Dermis microvascular lymphatic vessel endothelial cell (primary cell): Measurements from ENCODE around the gene VAV2. TPM values are rescaled to one million over a fixed set of nuclear protein-coding genes. Genes with fewer than 3 reads are reported as not detected.

ENCODE experiments used
- DNase-seq, 2 donors: peaks; one replicate each; pipeline versions ENCODE4 v3.0.0 to v3.0.0-alpha.2; 2010; ENCODE audit warnings: low read depth in 2 of 2
- total RNA-seq: library from RNA; depleted of rRNA; stranded (reverse); fragments of >200 nt; gene quantifications from 2 replicates; pipeline ENCODE4 v1.2.1, GENCODE V29; 2014

Gene VAV2
- total RNA-seq, 1 donor from 2014 or later = 15.0 TPM

GRCh38 chr9:133954862-133955529 lies 37.1 kb downstream of the VAV2 start:
- DNase-seq = no peak

DNA sequence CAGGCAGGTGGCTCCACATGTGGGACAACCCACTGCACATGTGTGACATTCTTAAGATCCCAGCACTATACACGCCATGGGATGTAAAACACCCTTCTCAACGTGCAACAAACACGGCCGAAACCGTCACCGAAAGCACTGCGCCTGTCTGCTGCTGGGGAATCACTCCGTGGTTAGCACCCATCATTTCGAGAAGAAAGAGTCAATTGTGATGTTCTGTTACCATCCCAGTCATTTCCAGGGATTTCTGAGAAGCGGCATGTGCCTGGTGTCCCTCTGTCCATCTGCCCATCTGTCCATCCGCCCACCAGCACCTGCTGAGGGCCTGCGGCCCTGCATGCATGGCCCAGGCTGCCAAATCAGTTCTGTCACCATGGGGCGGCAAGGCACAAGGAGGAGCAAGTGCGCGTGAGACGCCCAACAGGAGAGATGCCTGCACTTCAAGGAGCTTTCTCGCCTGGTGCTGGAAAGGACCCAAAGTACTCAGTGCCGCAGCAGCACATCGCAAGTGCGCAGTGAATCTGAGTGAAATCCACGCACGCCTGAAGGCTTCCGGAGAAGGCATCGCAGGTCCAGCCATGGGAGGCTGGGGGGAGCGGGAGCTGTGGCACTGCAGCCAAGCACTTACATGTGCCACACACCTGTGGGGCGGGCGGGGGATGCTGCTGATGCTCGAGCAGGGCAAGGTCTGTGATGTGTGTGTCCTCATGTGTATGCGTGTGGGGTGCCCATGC lies 38.0 kb downstream of the VAV2 start:
- no peak for DNase-seq

DNA sequence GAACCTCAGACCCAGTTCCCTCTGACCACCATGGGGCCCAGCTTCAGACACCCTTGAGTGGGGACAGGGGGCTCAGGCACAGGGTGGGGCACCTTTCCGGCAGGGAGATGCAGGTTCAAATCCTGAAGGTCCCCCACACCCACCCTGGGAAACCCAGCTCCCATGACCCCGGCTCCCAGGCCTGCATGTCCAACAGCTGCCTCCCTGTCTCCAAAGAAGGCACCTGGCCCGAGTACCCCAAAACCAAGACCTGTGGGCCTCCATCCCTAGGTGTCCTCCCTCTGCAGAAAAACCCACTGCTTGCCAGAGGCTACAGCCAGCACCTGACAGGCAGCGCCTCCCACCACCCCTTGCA lies 38.5 kb downstream of the VAV2 start:
- no peak for DNase-seq

- no peak for DNase-seq
Measured at GRCh38 chr9:133952598-133953550, 39.2 kb downstream of the VAV2 start.

- no peak for DNase-seq
Measured at GRCh38 chr9:133951265-133951664, 40.9 kb downstream of the VAV2 start.

GRCh38 chr9:133950629-133951111 lies 41.5 kb downstream of the VAV2 start:
- no peak for DNase-seq

DNA sequence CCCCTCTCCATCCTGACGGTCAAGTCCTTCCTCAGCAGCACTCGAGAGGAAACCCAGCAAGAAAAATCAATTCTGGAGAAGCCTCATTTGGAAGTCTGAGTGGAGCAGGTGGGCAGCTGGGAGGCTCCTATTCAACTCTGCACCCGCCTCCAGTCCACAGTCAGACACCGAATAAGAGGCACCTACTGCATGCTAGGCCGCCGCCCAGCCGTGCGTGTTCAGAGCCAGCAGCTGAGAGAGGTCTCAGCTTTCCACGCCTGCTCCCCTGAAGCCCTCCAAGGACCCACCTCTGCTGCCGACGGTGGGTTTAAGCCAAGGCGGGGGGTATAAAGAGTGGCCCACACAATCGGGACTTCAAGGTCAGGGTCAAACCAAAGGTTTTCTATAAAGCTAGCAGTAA lies 41.9 kb downstream of the VAV2 start:
- no peak for DNase-seq

DNA sequence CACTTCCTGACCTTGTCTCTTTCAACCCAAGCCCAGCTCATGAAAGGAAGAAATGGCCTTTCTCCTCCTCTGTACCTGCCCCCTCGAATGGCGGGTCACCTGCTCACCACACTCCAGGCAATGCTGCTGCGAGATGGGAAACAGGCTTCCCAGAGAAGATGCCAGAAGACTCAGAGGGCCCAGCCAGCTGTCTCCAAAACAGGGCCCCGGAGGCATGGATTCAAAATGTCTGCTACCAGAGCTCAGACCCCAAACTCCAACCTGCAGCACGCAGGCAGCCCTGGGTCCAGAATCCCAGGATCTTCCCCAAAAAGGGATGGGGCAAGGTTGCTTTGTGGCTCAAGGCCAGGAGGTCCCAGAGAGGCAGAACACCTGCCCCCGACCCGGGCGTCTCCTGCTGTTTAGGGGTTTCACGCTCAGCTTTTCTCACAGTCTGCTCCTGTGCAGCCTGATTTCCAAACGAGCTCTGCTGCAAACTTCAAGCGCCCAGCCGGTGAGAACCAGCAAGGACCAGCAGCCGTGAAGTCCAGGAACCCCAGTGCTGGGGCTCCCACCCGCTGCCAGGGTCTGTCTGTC lies 42.5 kb downstream of the VAV2 start:
- no peak for DNase-seq

- DNase-seq = no peak
Measured at GRCh38 chr9:133948561-133949485, 43.3 kb downstream of the VAV2 start.

GRCh38 chr9:133948131-133948530 lies 44.0 kb downstream of the VAV2 start:
- peak in 1 of 2 donors; percentile 91 for DNase-seq

- DNase-seq = no peak
Measured at GRCh38 chr9:133946840-133947486, 45.2 kb downstream of the VAV2 start.

- DNase-seq = no peak
Measured at GRCh38 chr9:133945977-133946753, 46.0 kb downstream of the VAV2 start.

DNA sequence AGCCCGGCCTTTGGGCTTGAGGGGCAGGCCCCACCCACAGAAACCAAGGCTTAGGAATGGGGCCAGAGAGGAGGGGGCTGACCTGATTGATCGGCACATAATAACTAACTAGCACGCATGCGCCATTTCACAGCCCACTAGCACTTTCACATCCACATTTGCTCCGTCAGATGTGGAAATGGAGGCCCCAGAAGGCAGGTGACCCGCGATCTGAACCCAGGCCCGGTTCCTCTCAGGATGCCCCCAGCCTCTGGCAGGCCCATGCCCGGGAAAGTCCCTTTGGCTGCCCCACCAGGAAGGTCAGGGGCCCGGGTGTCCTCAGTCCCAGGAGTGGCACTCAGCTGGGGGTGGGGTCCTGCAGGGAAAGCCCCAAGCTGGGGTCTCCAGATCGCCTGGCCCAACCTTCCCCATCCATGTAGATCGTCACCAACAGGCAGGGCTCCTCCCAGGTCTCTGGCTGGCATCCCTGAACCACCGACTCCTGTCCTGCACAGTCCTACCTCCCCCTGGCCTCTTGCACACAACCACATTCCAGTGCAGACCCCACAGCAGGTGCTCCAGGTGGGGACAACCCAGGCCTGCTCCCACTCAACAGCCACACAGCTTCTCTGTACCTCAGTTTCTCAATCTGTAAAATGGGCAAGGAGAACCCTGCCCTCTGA lies 46.7 kb downstream of the VAV2 start:
- peak in 1 of 2 donors; percentile 30 for DNase-seq

GRCh38 chr9:133944746-133945135 lies 47.4 kb downstream of the VAV2 start:
- DNase-seq = peak in 1 of 2 donors; percentile 89

- DNase-seq = peak in 1 of 2 donors; percentile 13
Measured at GRCh38 chr9:133943781-133944745, 48.1 kb downstream of the VAV2 start.

DNA sequence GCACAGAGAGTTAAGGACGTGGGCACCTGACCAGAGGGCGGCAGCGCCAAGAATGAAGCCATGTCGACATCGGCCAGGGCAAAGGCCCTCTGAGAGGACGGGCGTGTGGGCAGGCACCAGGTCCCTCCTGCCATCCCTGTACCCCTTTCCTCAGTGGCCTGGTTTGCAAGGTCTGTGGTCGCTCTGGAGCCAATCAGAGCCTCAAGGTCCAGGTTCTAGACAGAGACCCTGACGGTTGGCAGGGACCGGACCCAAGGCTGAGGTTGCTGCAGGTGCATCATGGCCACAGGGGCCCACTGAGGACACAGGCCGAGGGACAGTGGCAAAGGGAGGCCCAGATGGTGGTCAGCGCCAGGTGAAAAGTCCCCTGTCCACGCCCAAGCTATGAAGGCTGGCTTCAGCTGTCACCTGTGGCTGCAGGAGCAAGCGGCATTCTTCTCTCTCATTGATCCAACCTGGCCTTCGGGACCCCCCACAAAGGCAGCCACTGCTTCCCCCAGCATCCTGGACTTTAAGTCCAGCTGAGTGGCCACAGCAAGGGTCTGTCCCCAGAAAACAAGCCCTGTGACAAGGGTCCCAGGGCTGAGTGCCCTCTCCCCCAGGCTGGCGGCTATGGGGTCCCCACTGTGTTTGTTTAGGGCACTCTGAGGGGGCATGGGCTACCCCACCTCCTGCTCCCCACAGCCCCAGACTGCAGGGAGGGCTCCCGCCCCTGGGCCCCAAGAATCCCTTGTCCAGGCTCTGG lies 48.9 kb downstream of the VAV2 start:
- DNase-seq = no peak
